ENCODE measurements around the gene CLRN3. TPM values are rescaled to one million over a fixed set of nuclear protein-coding genes. Genes with fewer than 3 reads are reported as not detected.
A peak's percentile ranks its signal among the peaks of the same experiment; 100 is the strongest.

Gene CLRN3
- total RNA-seq, 1 experiment from 2014 or later = not detected

- peak; percentile 48 for DNase-seq (ENCODE audit: low read depth)
Observed at GRCh38 chr10:127919418-127920271, 26.9 kb upstream of the CLRN3 start.

- no peak for DNase-seq (ENCODE audit: low read depth)
Observed at GRCh38 chr10:127918572-127918971, 25.8 kb upstream of the CLRN3 start.

- no peak for DNase-seq (ENCODE audit: low read depth)
Observed at GRCh38 chr10:127916826-127917225, 24.1 kb upstream of the CLRN3 start.

- DNase-seq (ENCODE audit: low read depth) = no peak
Observed at GRCh38 chr10:127915324-127915723, 22.6 kb upstream of the CLRN3 start.

GRCh38 chr10:127913368-127913759 lies 20.6 kb upstream of the CLRN3 start:
- DNase-seq (ENCODE audit: low read depth) = no peak

- DNase-seq (ENCODE audit: low read depth) = no peak
Observed at GRCh38 chr10:127912607-127913367, 20.0 kb upstream of the CLRN3 start.

- DNase-seq (ENCODE audit: low read depth) = no peak
Observed at GRCh38 chr10:127911867-127912257, 19.1 kb upstream of the CLRN3 start.

GRCh38 chr10:127911218-127911866 lies 18.6 kb upstream of the CLRN3 start:
- DNase-seq (ENCODE audit: low read depth) = no peak

GRCh38 chr10:127910464-127910770 lies 17.7 kb upstream of the CLRN3 start:
- DNase-seq (ENCODE audit: low read depth) = no peak

GRCh38 chr10:127909716-127910463 lies 17.1 kb upstream of the CLRN3 start:
- no peak for DNase-seq (ENCODE audit: low read depth)

GRCh38 chr10:127908959-127909267 lies 16.2 kb upstream of the CLRN3 start:
- no peak for DNase-seq (ENCODE audit: low read depth)

- peak; percentile 40 for DNase-seq (ENCODE audit: low read depth)
Observed at GRCh38 chr10:127908106-127908958, 15.6 kb upstream of the CLRN3 start.

- peak; percentile 44 for DNase-seq (ENCODE audit: low read depth)
Observed at GRCh38 chr10:127907411-127908105, 14.8 kb upstream of the CLRN3 start.

- peak; percentile 75 for DNase-seq (ENCODE audit: low read depth)
Observed at GRCh38 chr10:127906548-127907377, 14.0 kb upstream of the CLRN3 start, which contains the start of gene PTPRE. Gene PTPRE (plus strand): TSS chr10:127907103. CDS start chr10:128040882, 133,779 bp downstream.

GRCh38 chr10:127905848-127906261 lies 13.1 kb upstream of the CLRN3 start:
- no peak for DNase-seq (ENCODE audit: low read depth)

- DNase-seq (ENCODE audit: low read depth) = no peak
Observed at GRCh38 chr10:127905001-127905847, 12.5 kb upstream of the CLRN3 start.

- no peak for DNase-seq (ENCODE audit: low read depth)
Observed at GRCh38 chr10:127904311-127905000, 11.7 kb upstream of the CLRN3 start.

- DNase-seq (ENCODE audit: low read depth) = no peak
Observed at GRCh38 chr10:127903789-127904188, 11.0 kb upstream of the CLRN3 start.
